ENCODE results near the gene ORC5. TPM values are rescaled to one million over a fixed set of nuclear protein-coding genes. Genes with fewer than 3 reads are reported as not detected.
"Not testable (repeated sequence)": the region's sequence is repeated elsewhere in the genome, so short reads cannot be mapped to it uniquely, and the experiment has no call there.

ORC5 gene
- total RNA-seq, 4 donors from 2014 or later, result 10.5 to 28.7 (median 13.5) TPM

DNA sequence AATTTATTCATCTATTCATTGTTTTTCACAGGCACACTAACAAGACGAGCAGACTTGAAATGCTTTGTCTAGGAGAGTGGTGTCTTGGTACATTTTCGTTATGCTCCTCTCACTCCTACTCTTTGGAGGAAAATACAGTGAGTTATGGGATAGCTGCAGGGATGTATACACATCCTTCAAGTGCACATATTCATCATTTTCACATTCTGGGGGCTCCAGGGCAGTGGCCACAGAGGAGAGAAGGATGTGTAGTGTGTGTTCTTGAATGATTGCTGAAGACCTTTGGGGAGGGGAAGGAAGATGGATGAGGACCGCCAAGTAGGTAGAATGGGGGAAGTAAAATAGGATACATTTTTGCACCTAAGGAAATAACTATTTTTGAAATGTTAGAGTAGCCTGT lies 34.8 kb upstream of the ORC5 start:
- no peak for TF ChIP-seq CTCF (IDR thresholded peaks at IDR 0.05)
- TF ChIP-seq POLR2AphosphoS5 (IDR thresholded peaks at IDR 0.05), result no peak
- TF ChIP-seq EP300 (IDR thresholded peaks at IDR 0.05), result no peak
- TF ChIP-seq POLR2A (IDR thresholded peaks at IDR 0.05), result no peak
- no peak for DNase-seq (ENCODE audit: low spot score in 2 of 2)
- 57% methylated on average over 3 of the region's 3 CpGs for WGBS
- H3K9me3 ChIP-seq, result no peaks in the 10 kb centered on the region
- no peak overlapping the region for H3K4me3 ChIP-seq
- peaks cover 3% of the 10 kb centered on the region for H3K27me3 ChIP-seq
- H3K36me3 ChIP-seq, result no peaks in the 10 kb centered on the region
- H3K4me1 ChIP-seq, result no peaks in the 10 kb centered on the region
- H3K27ac ChIP-seq, result no peak overlapping the region

- TF ChIP-seq EP300 (IDR thresholded peaks at IDR 0.05) (no peak), CTCF (IDR thresholded peaks at IDR 0.05) (no peak), POLR2AphosphoS5 (IDR thresholded peaks at IDR 0.05) (no peak), POLR2A (IDR thresholded peaks at IDR 0.05) (no peak)
- H3K4me1 ChIP-seq, result no peaks in the 10 kb centered on the region
- WGBS, result 79% methylated on average over 4 of the region's 4 CpGs
- H3K27me3 ChIP-seq, result peaks cover 3% of the 10 kb centered on the region
- no peak for DNase-seq (ENCODE audit: low spot score in 2 of 2)
- H3K9me3 ChIP-seq, result no peaks in the 10 kb centered on the region
- H3K4me3 ChIP-seq, result no peak overlapping the region
- no peak overlapping the region for H3K27ac ChIP-seq
- H3K36me3 ChIP-seq, result no peaks in the 10 kb centered on the region
Observed at GRCh38 chr7:104241538-104242209, 33.9 kb upstream of the ORC5 start.

DNA sequence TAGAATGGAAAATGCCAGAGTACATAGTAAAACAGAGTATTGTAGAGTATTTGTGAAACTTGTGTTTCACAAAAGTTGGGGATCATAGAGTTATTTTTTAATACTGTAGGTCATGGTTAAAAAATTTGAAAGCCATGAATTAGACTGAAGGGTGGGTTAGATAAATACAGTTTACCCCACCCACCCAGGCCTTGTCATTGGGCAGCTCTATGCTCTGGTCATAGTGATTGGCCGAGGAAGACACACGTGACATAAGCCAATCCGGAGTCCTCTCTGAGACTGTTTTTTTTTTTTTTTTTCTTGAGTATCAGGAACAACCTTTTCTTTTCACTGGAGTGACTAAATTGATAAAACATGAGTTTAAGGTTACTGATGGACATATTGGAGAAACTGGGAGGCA lies 33.3 kb upstream of the ORC5 start:
- DNase-seq (ENCODE audit: low spot score in 2 of 2), result no peak
- TF ChIP-seq EP300 (IDR thresholded peaks at IDR 0.05) (no peak), POLR2AphosphoS5 (IDR thresholded peaks at IDR 0.05) (no peak), POLR2A (IDR thresholded peaks at IDR 0.05) (no peak), CTCF (IDR thresholded peaks at IDR 0.05) (no peak)
- WGBS, result 95% methylated on average over 3 of the region's 3 CpGs
- Histone ChIP-seq H3K9me3 (no peaks in the 10 kb centered on the region), H3K36me3 (no peaks in the 10 kb centered on the region), H3K4me1 (no peaks in the 10 kb centered on the region), H3K4me3 (no peak overlapping the region), H3K27ac (no peak overlapping the region), H3K27me3 (peaks cover 3% of the 10 kb centered on the region)

DNA sequence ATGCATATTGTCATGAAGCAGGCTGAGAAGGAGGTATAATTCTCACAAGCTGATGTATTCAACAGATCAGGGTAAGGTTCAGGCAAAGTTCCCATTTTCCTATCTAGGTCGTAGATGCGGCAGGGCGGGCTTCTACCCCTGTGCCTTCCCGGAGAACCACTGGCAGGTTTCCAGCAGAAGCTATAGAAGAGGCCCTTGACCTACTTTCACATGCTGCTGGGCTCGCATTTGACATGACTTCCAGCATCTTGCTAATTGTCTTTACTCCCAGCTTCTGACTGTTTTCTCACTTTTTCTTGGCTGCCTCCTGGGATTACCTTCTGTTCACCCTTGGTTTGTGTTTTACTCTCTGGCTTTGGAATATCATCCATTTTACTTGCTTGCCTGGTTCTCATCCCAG lies 32.6 kb upstream of the ORC5 start:
- Histone ChIP-seq H3K4me1 (no peaks in the 10 kb centered on the region), H3K36me3 (no peaks in the 10 kb centered on the region), H3K4me3 (no peak overlapping the region), H3K9me3 (no peaks in the 10 kb centered on the region), H3K27ac (no peak overlapping the region), H3K27me3 (peaks cover 3% of the 10 kb centered on the region)
- DNase-seq (ENCODE audit: low spot score in 2 of 2), result no peak
- no peak for TF ChIP-seq POLR2A (IDR thresholded peaks at IDR 0.05)
- TF ChIP-seq EP300 (IDR thresholded peaks at IDR 0.05), result no peak
- no peak for TF ChIP-seq POLR2AphosphoS5 (IDR thresholded peaks at IDR 0.05)
- TF ChIP-seq CTCF (IDR thresholded peaks at IDR 0.05), result no peak
- 56% methylated on average over 5 of the region's 5 CpGs for WGBS

GRCh38 chr7:104234990-104235389 lies 27.2 kb upstream of the ORC5 start:
- not testable (repeated sequence) for H3K36me3 ChIP-seq; H3K4me3 ChIP-seq; DNase-seq (ENCODE audit: low spot score in 2 of 2); H3K27ac ChIP-seq; H3K27me3 ChIP-seq; H3K4me1 ChIP-seq; H3K9me3 ChIP-seq
- 67% methylated on average over 2 of the region's 2 CpGs for WGBS

Measured in suprapubic skin (tissue), 4 donors.